K562 (cell line): Measurements from ENCODE around the gene UBALD2. TPM values are rescaled to one million over a fixed set of nuclear protein-coding genes. Genes with fewer than 3 reads are reported as not detected.

Experiments used
- BDP1 ChIP-seq: IDR thresholded peaks from 3 replicates; pipeline ENCODE4 v1.6.1; 2011; ENCODE audit not compliant: insufficient read length, insufficient read depth
- ETV5 ChIP-seq: sonication (generic); formaldehyde crosslinking; IDR thresholded peaks from 2 replicates; pipeline ENCODE4 v1.4.0; 2020; ENCODE audit warnings: low read depth, mild to moderate bottlenecking, missing genetic modification reagents
- NCOA1 ChIP-seq: fragments of 450-650 bp; IDR thresholded peaks from 2 replicates; pipeline ENCODE4 v1.6.1; 2016; ENCODE audit warnings: low read depth
- NCOA2 ChIP-seq, 2 experiments: fragments of 450-650 bp; IDR thresholded peaks; 2 replicates each; pipeline ENCODE4 v1.6.1; 2018; ENCODE audit warnings: mild to moderate bottlenecking in 2 of 2, moderate library complexity in 1 of 2; ENCODE audit not compliant: partially characterized antibody in 2 of 2
- NFIC ChIP-seq: fragments of 450-650 bp; IDR thresholded peaks from 2 replicates; pipeline ENCODE4 v1.6.1; 2017; ENCODE audit warnings: mild to moderate bottlenecking, inconsistent platforms
- NRF1 ChIP-seq, 2 experiments: fragments of 450-650 bp; IDR thresholded peaks in 1 of 2; conservative IDR thresholded peaks in 1 of 2; 2 replicates each; pipeline ENCODE4 v1.6.1; 2014; ENCODE audit warnings: mild to moderate bottlenecking in 2 of 2
- SETDB1 ChIP-seq: IDR thresholded peaks from one replicate; pipeline ENCODE4 v1.6.1; 2012; ENCODE audit warnings: low read length, control low read depth, inconsistent platforms
- ZNF75A ChIP-seq: fragments of 450-650 bp; formaldehyde crosslinking; IDR thresholded peaks from 2 replicates; pipeline ENCODE4 v1.4.0; 2020; ENCODE audit warnings: mild to moderate bottlenecking
- ZNF764 ChIP-seq: fragments of 250-450 bp; sonication (Bioruptor Pico); IDR thresholded peaks from 2 replicates; pipeline ENCODE4 v1.4.0; 2020; ENCODE audit warnings: low read depth, mild to moderate bottlenecking, moderate library complexity
- polyA plus RNA-seq, 8 experiments: library from polyadenylated mRNA; depleted of rRNA in 4 of 8; stranded (reverse) in 5 of 8; unstranded in 3 of 8; fragments of >200 nt; fragmentation: Nextera tagmentation in 2 of 8; fragmentation: Illumina TruSeq in 1 of 8; extraction: Ambion mirVana in 2 of 8; extraction: Trizol in 1 of 8; gene quantifications; 2 replicates each; pipeline versions ENCODE4 v1.2.1 to v1.2.3, GENCODE V29; 2011 to 2014; ENCODE audit warnings: inconsistent platforms in 1 of 8, missing spikeins in 1 of 8
- total RNA-seq, 7 experiments: library from RNA; depleted of rRNA in 6 of 7; stranded (reverse); fragments of >200 nt in 6 of 7; fragmentation: Illumina TruSeq in 2 of 7; extraction: Trizol in 2 of 7; gene quantifications; 2 replicates each; pipeline versions ENCODE4 v1.2.1 to v1.2.3, GENCODE V29; 2011 to 2021; ENCODE audit warnings: low replicate concordance in 1 of 7
- TF ChIP-seq, protein P1 (sequence below): fragments of 450-650 bp; IDR thresholded peaks from 2 replicates; pipeline ENCODE4 v1.6.1; 2016; ENCODE audit warnings: low read depth
- TF ChIP-seq, protein P2 (sequence below): fragments of 250-450 bp; sonication (Bioruptor Pico); IDR thresholded peaks from 2 replicates; pipeline ENCODE4 v1.9.0; 2021; ENCODE audit warnings: mild to moderate bottlenecking
- TF ChIP-seq, protein P3 (sequence below): fragments of 200-800 bp; sonication (Bioruptor generic); IDR thresholded peaks from 2 replicates; pipeline ENCODE4 v1.6.1; 2017; ENCODE audit warnings: missing genetic modification characterization, missing compliant biosample characterization
- TF ChIP-seq, protein P4 (sequence below): sonication (generic); formaldehyde crosslinking; IDR thresholded peaks from 2 replicates; pipeline ENCODE4 v1.8.0; 2022; ENCODE audit warnings: mild to moderate bottlenecking, missing genetic modification reagents

Gene UBALD2
- total and polyA plus RNA-seq, 9 of the 15 experiments (the other 6 are each of a cell fraction or from before 2014, with no cell fraction given), result 2.3 to 94.1 (median 25.3) TPM

DNA sequence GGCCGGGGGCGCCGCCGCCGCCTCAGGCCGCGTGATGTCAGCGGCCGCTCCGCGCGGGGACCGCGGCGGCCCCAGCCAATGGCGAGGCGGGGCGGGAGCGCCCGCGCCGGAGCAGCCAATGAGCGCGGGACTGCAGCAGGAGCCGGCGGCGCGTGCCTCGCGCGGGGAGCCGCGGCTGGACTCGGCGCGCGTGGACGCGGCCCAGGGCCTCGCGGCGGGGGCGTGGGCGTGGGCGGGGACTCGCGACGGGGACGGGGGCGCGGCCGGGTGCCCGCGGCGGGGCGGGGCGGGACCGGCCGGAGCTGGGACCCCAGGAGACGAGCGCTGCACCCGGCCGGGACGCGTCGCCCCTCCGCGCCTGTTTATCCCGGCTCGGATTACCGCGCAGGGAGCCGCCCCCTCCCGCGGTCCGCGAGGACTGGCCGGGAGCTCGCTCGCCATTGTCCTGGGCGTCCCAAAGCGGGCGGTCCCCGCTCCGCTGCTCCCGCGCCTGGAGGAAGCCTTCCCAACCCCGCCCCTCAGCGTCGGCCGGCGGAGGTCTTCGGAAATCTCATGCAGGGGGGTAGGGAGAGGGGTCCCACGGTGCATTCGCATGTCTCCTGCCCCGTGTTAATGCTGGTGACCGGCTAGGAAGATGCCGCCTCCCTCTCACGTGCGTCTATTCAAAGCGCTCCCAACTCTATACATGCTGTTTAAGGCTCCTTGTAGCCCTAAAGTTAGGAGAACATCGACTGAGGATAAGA lies 24.5 kb upstream of the UBALD2 start, which contains the start of gene RNF157 (continued):
- TF ChIP-seq, protein P1, sequence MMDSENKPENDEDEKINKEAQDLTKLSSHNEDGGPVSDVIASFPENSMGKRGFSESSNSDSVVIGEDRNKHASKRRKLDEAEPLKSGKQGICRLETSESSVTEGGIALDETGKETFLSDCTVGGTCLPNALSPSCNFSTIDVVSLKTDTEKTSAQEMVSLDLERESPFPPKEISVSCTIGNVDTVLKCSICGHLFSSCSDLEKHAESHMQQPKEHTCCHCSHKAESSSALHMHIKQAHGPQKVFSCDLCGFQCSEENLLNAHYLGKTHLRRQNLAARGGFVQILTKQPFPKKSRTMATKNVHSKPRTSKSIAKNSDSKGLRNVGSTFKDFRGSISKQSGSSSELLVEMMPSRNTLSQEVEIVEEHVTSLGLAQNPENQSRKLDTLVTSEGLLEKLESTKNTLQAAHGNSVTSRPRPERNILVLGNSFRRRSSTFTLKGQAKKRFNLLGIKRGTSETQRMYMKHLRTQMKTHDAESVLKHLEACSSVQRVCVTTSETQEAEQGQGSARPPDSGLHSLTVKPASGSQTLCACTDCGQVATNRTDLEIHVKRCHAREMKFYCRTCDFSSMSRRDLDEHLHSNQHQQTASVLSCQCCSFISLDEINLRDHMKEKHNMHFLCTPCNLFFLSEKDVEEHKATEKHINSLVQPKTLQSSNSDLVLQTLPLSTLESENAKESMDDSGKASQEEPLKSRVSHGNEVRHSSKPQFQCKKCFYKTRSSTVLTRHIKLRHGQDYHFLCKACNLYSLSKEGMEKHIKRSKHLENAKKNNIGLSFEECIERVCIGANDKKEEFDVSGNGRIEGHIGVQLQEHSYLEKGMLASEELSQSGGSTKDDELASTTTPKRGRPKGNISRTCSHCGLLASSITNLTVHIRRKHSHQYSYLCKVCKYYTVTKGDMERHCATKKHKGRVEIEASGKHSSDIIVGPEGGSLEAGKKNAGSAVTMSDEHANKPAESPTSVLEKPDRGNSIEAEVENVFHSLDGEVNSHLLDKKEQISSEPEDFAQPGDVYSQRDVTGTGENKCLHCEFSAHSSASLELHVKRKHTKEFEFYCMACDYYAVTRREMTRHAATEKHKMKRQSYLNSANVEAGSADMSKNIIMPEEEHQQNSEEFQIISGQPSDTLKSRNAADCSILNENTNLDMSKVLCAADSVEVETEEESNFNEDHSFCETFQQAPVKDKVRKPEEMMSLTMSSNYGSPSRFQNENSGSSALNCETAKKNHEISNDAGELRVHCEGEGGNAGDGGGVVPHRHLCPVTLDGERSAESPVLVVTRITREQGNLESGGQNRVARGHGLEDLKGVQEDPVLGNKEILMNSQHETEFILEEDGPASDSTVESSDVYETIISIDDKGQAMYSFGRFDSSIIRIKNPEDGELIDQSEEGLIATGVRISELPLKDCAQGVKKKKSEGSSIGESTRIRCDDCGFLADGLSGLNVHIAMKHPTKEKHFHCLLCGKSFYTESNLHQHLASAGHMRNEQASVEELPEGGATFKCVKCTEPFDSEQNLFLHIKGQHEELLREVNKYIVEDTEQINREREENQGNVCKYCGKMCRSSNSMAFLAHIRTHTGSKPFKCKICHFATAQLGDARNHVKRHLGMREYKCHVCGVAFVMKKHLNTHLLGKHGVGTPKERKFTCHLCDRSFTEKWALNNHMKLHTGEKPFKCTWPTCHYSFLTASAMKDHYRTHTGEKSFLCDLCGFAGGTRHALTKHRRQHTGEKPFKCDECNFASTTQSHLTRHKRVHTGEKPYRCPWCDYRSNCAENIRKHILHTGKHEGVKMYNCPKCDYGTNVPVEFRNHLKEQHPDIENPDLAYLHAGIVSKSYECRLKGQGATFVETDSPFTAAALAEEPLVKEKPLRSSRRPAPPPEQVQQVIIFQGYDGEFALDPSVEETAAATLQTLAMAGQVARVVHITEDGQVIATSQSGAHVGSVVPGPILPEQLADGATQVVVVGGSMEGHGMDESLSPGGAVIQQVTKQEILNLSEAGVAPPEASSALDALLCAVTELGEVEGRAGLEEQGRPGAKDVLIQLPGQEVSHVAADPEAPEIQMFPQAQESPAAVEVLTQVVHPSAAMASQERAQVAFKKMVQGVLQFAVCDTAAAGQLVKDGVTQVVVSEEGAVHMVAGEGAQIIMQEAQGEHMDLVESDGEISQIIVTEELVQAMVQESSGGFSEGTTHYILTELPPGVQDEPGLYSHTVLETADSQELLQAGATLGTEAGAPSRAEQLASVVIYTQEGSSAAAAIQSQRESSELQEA, result no peak
- TF ChIP-seq, protein P2, sequence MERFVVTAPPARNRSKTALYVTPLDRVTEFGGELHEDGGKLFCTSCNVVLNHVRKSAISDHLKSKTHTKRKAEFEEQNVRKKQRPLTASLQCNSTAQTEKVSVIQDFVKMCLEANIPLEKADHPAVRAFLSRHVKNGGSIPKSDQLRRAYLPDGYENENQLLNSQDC (CRISPR knock-in tag), result no peak
- TF ChIP-seq BDP1, result no peak
- TF ChIP-seq SETDB1, result no peak
- peak; percentile 72 for TF ChIP-seq ETV5
- TF ChIP-seq NFIC, result no peak; the same call in 1 of the 2 replicates
- TF ChIP-seq NRF1 (conservative IDR thresholded peaks at IDR 0.05 in 1 of 2, IDR thresholded peaks at IDR 0.05 in 1 of 2), result peak in 1 of 2 experiments; percentile 43; a peak in 1 of 4 replicates
- TF ChIP-seq NCOA1, result no peak; the same call in 1 of the 2 replicates
- no peak for TF ChIP-seq ZNF75A (CRISPR knock-in tag)
- no peak for TF ChIP-seq NCOA2 (IDR thresholded peaks at IDR 0.05; ENCODE audit: partially characterized antibody in 2 of 2)
- TF ChIP-seq ZNF764, result 0 out of 2 replicates have a peak, but pooled peaks have one; percentile 26
- TF ChIP-seq, protein P3, sequence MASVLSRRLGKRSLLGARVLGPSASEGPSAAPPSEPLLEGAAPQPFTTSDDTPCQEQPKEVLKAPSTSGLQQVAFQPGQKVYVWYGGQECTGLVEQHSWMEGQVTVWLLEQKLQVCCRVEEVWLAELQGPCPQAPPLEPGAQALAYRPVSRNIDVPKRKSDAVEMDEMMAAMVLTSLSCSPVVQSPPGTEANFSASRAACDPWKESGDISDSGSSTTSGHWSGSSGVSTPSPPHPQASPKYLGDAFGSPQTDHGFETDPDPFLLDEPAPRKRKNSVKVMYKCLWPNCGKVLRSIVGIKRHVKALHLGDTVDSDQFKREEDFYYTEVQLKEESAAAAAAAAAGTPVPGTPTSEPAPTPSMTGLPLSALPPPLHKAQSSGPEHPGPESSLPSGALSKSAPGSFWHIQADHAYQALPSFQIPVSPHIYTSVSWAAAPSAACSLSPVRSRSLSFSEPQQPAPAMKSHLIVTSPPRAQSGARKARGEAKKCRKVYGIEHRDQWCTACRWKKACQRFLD, result peak; percentile 44; the same call in 1 of the 2 replicates
- TF ChIP-seq, protein P4, sequence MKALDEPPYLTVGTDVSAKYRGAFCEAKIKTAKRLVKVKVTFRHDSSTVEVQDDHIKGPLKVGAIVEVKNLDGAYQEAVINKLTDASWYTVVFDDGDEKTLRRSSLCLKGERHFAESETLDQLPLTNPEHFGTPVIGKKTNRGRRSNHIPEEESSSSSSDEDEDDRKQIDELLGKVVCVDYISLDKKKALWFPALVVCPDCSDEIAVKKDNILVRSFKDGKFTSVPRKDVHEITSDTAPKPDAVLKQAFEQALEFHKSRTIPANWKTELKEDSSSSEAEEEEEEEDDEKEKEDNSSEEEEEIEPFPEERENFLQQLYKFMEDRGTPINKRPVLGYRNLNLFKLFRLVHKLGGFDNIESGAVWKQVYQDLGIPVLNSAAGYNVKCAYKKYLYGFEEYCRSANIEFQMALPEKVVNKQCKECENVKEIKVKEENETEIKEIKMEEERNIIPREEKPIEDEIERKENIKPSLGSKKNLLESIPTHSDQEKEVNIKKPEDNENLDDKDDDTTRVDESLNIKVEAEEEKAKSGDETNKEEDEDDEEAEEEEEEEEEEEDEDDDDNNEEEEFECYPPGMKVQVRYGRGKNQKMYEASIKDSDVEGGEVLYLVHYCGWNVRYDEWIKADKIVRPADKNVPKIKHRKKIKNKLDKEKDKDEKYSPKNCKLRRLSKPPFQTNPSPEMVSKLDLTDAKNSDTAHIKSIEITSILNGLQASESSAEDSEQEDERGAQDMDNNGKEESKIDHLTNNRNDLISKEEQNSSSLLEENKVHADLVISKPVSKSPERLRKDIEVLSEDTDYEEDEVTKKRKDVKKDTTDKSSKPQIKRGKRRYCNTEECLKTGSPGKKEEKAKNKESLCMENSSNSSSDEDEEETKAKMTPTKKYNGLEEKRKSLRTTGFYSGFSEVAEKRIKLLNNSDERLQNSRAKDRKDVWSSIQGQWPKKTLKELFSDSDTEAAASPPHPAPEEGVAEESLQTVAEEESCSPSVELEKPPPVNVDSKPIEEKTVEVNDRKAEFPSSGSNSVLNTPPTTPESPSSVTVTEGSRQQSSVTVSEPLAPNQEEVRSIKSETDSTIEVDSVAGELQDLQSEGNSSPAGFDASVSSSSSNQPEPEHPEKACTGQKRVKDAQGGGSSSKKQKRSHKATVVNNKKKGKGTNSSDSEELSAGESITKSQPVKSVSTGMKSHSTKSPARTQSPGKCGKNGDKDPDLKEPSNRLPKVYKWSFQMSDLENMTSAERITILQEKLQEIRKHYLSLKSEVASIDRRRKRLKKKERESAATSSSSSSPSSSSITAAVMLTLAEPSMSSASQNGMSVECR (CRISPR knock-in tag), result peak; percentile 44; the same call in 1 of the 2 replicates
